SK-N-MC (cell line): ENCODE data around the gene POU6F2.

Experiments
- EZH2 ChIP-seq: fragments of 200-600 bp; sonication (generic); IDR thresholded peaks from one replicate; pipeline ENCODE4 v1.6.1; 2017; ENCODE audit warnings: antibody characterized with exemption
- POLR2AphosphoS5 ChIP-seq: IDR thresholded peaks from 2 replicates; pipeline ENCODE4 v1.6.1; 2012; ENCODE audit warnings: mild to moderate bottlenecking, low read depth, low read length, borderline replicate concordance

GRCh38 chr7:39198556-39198955 lies 220.8 kb downstream of the POU6F2 start:
- TF ChIP-seq POLR2AphosphoS5 (no peak), EZH2 (no peak)
